ENCODE data around the gene UNC13A.

- TF ChIP-seq CTCF (IDR thresholded peaks at IDR 0.05) = no peak
- TF ChIP-seq POLR2A (IDR thresholded peaks at IDR 0.05) = no peak
These were observed 77.8 kb downstream of the UNC13A start for GRCh38 chr19:17610384-17610783.
